ENCODE results near the gene CNTN2.

- no peak for TF ChIP-seq CTCF (IDR thresholded peaks at IDR 0.05 in 8 of 11, conservative IDR thresholded peaks at IDR 0.05 in 3 of 11)
- no peak for TF ChIP-seq POLR2AphosphoS5 (IDR thresholded peaks at IDR 0.05)
- TF ChIP-seq POLR2A (IDR thresholded peaks at IDR 0.05) = no peak
Measured at GRCh38 chr1:205109269-205109668, 66.3 kb downstream of the CNTN2 start.

All from spleen (tissue), 7 donors.